GM18873 (cell line): Measurements from ENCODE around the gene KIFC3.
"Not testable (repeated sequence)": the region's sequence is repeated elsewhere in the genome, so short reads cannot be mapped to it uniquely, and the experiment has no call there.

ENCODE experiments used
- ATAC-seq: cut with Tn5 transposase; IDR thresholded peaks from one replicate; pipeline ENCODE4 v1.9.1; 2021; ENCODE audit warnings: mild to moderate bottlenecking, moderate library complexity, moderate number of reproducible peaks; ENCODE audit not compliant: unreplicated experiment, low FRiP score

KIFC3 gene

GRCh38 chr16:57802341-57803133 is at the start of gene KIFC3:
Gene KIFC3 (minus strand): TSS chr16:57802491. CDS start chr16:57798243, 4,248 bp downstream.
- no peak for ATAC-seq

DNA sequence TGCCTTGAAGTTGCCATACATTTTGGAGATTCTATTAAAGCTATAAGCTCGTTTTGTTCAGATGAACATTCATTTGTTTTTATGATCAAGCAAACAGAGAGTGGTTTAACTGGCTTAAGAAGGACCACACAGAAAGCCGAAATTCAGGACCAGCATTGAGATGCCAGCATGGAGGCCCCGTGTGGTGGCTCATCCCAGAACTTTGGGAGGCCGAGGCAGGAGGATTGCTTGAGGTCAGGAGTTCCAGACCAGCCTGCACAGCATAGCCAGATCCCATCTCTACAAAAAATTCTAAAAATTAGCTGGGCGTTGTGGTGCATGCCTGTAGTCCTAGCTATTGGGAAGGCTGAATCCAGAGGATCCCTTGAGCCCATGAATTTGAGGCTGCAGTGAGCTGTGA is 45.9 kb upstream of the KIFC3 start:
- no peak for ATAC-seq

DNA sequence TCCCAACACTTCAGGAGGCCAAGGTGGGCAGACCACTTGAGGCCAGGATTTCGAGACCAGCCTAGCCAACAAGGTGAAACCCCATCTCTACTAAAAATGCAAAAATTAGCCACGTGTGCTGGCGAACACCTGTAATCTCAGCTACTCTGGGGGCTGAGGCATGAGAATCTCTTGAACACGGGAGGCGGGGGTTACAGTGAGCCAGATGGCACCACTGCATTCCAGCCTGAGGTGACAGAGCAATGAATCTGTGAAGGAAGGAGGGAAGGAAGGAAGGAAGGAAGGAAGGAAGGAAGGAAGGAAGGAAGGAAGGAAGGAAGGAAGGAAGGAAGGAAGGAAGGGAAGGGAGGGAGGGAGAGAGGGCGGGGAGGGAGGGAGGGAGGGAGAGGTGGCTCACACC is 44.6 kb upstream of the KIFC3 start:
- ATAC-seq: not testable (repeated sequence)

GRCh38 chr16:57846078-57846697 is 43.9 kb upstream of the KIFC3 start:
- ATAC-seq: no peak

DNA sequence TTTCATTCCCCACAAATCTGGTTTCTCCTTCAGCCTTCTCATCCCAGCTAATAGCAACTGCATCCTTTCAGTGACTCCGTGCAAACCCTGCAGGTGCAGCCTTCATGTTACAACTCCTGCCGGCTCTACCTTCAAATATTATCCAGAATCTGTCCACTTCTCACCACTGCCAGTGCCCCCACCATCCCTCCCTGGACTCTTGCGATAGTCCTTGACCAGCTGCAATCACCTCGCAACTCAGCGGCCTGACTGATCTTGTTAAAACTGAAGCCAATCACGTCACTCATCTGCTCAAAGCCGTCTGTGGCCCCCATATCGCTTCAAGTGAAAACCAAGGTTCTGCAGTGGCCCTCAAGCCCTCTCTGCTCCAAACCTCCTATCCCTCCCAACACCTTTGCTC is 42.8 kb upstream of the KIFC3 start:
- ATAC-seq: no peak

GRCh38 chr16:57844416-57845030 is 42.2 kb upstream of the KIFC3 start:
- ATAC-seq: no peak

GRCh38 chr16:57843400-57843799 is 41.1 kb upstream of the KIFC3 start:
- ATAC-seq: no peak

- ATAC-seq: no peak
Measured at GRCh38 chr16:57842601-57843000, 40.3 kb upstream of the KIFC3 start.

- no peak for ATAC-seq
Measured at GRCh38 chr16:57840833-57841232, 38.5 kb upstream of the KIFC3 start.

GRCh38 chr16:57838161-57838560 is 35.9 kb upstream of the KIFC3 start:
- no peak for ATAC-seq

GRCh38 chr16:57837305-57838125 is 35.2 kb upstream of the KIFC3 start:
- no peak for ATAC-seq

DNA sequence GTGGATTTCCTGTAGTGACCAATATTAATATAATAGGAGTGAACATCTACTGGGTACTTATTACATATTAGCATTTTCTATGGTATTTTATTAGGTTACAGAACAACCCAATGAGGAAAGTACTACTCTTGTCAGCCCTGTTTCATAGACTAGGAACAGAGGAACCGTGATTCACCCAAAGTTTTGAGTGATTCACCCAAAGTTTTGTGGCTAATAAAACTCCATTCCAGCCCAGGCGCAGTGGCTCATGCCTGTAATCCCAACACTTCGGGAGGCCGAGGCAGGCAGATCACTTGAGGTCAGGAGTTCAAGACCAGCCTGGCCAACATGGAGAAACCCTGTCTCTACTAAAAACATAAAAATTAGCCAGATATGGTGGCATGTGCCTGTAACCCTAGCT is 33.1 kb upstream of the KIFC3 start:
- not testable (repeated sequence) for ATAC-seq

DNA sequence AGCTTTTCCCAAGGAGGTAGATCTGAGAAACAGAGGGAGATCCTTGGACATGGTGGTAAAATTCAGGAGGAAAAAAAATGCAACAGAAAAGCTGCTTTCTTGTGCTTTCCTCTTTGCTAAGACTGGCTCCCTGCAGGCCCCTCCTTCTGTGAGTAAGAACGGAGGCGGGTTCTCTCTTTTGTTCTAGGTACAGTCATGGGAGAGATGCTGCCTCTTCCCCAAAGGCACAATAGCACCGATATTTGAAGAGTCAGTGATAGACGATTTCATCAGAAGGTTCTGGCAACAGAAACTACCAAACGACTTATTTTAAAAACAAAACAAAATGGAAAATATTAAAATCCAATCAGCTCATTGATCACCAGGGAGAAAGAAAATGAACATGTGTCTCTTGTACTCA is 32.6 kb upstream of the KIFC3 start:
- ATAC-seq: no peak

- no peak for ATAC-seq
Measured at GRCh38 chr16:57830890-57831484, 28.7 kb upstream of the KIFC3 start.

DNA sequence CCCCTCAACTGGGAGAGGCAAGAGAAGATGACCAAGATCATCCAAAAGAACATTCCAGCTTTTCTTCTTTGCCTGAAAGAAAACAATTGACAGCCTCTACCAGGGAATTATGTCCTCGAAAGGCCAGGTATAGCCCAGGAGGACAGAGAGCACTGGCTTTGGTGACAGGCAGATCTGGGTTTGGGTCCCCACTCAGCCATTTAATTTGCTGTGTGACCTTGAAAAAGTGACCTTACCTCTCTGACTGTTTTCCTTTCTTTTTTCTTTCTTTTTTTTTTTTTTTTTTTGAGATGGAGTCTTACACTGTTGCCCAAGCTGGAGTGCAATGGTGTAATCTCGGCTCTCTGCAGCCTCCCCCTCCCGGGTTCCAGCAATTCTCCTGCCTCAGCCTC is 27.7 kb upstream of the KIFC3 start:
- ATAC-seq: no peak

DNA sequence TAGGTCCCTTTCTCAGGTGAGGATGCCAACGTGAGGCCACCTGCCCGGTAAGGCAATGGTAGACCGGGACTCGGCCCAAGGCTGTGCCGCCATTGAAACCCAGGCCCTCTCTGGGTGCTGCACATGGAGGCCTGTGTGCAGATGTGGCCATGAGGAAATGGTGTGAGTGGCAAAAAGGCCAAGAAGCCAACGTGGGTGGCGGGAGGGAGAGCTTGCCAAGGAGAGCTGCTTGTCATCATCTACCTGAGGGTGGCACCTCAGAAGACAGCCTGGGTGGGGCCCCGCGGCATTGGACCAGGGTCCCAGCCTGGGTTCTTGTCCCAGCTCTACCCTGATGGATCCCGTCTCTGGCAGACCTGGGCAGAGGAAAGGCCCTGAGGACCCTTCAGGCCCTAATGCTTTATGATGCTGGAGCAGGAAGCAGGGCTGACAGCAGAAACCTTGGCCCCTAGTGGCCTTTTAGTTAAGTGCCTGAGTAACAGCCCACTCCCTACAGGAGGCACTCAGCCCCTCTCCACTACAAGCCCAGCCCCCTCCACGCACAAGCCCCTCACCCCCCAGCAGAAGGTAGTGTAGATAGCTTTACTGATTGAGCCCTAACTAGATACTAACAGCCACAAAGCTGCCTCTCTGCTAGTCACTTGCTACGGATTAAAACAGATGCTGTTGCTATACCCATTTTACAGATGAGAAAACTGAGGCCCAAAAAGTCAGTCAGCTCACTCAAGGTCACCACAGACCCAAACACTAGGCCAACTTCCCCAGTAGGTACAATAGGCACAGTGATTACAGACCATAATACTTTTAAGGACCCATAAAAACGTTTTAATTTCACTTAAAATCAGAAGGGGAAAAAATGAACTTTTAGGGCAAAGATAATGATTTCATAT is 26.2 kb upstream of the KIFC3 start:
- no peak for ATAC-seq

- no peak for ATAC-seq
Measured at GRCh38 chr16:57826706-57827625, 24.7 kb upstream of the KIFC3 start.

- ATAC-seq: no peak
Measured at GRCh38 chr16:57826052-57826451, 23.8 kb upstream of the KIFC3 start.
